Mesendoderm (in vitro differentiated cells): ENCODE measurements around the gene SLC12A7.

Source experiments
- DNase-seq: peaks from one replicate; pipeline ENCODE4 v3.0.0; 2013
- H2AK5ac ChIP-seq: 2 replicates; pipeline ENCODE4 v1.6.1; 2013; ENCODE audit warnings: low read length, inconsistent platforms
- H2BK120ac ChIP-seq: 2 replicates; pipeline ENCODE4 v1.6.1; 2013; ENCODE audit warnings: low read depth, mild to moderate bottlenecking, low read length, moderate library complexity, mixed read lengths
- H2BK15ac ChIP-seq: replicated peaks from 2 replicates; pipeline ENCODE4 v1.6.1; 2013; ENCODE audit warnings: low read depth, mild to moderate bottlenecking, moderate library complexity
- H2BK5ac ChIP-seq: 2 replicates; pipeline ENCODE4 v1.6.1; 2013; ENCODE audit warnings: low read length, inconsistent platforms
- H3K18ac ChIP-seq: 2 replicates; pipeline ENCODE4 v1.6.1; 2013; ENCODE audit warnings: mild to moderate bottlenecking, low read length, mixed read lengths
- H3K23ac ChIP-seq: one replicate; pipeline ENCODE4 v1.6.1; 2013; ENCODE audit warnings: low read length
- H3K27ac ChIP-seq: 2 replicates; pipeline ENCODE4 v1.5.1; 2013; ENCODE audit warnings: low read depth, mild to moderate bottlenecking, inconsistent platforms, low read length, moderate library complexity
- H3K27me3 ChIP-seq: 2 replicates; pipeline ENCODE4 v1.6.1; 2013; ENCODE audit warnings: low read length, control low read depth, mild to moderate bottlenecking, inconsistent platforms; ENCODE audit not compliant: insufficient read depth, poor library complexity
- H3K36me3 ChIP-seq: 2 replicates; pipeline ENCODE4 v1.6.1; 2013; ENCODE audit warnings: low read length, inconsistent platforms; ENCODE audit not compliant: control insufficient read depth, insufficient read depth
- H3K4ac ChIP-seq: one replicate; pipeline ENCODE4 v1.6.1; 2013; ENCODE audit warnings: low read depth, mild to moderate bottlenecking, low read length, moderate library complexity
- H3K4me1 ChIP-seq: 2 replicates; pipeline ENCODE4 v1.6.1; 2013; ENCODE audit warnings: low read depth, low read length, inconsistent platforms; ENCODE audit not compliant: control insufficient read depth
- H3K4me2 ChIP-seq: 2 replicates; pipeline ENCODE4 v1.6.1; 2013; ENCODE audit warnings: low read length
- H3K4me3 ChIP-seq: 2 replicates; pipeline ENCODE4 v1.5.1; 2013; ENCODE audit warnings: mild to moderate bottlenecking, low read length
- H3K56ac ChIP-seq: one replicate; pipeline ENCODE4 v1.6.1; 2013; ENCODE audit warnings: low read length
- H3K79me1 ChIP-seq: 2 replicates; pipeline ENCODE4 v1.6.1; 2013; ENCODE audit warnings: low read length, inconsistent platforms
- H3K79me2 ChIP-seq: 2 replicates; pipeline ENCODE4 v1.6.1; 2013; ENCODE audit warnings: mild to moderate bottlenecking, low read length; ENCODE audit not compliant: control insufficient read depth, insufficient read depth
- H3K9ac ChIP-seq: 2 replicates; pipeline ENCODE4 v1.6.1; 2013; ENCODE audit warnings: low read length, inconsistent platforms
- H4K5ac ChIP-seq: one replicate; pipeline ENCODE4 v1.6.1; 2013; ENCODE audit warnings: low read length
- H4K8ac ChIP-seq: one replicate; pipeline ENCODE4 v1.6.1; 2013; ENCODE audit warnings: low read depth, mild to moderate bottlenecking, control low read depth, low read length, moderate library complexity
- WGBS: extraction: QIAGEN DNeasy Blood & Tissue Kit; methylation state at CpG from one replicate; pipeline ENCODE4 v1.1.7; 2013; ENCODE audit warnings: low lambda C conversion rate, missing lambda C conversion rate; ENCODE audit not compliant: insufficient coverage; ENCODE audit errors: extremely low coverage; 5-methylcytosine and 5-hydroxymethylcytosine counted together

Gene SLC12A7

GRCh38 chr5:1121044-1121443, 9.2 kb upstream of the SLC12A7 start:
- H3K27ac ChIP-seq, result no peak overlapping the region
- H3K27me3 ChIP-seq, result no peaks in the 10 kb centered on the region
- H3K9ac ChIP-seq, result no peak overlapping the region
- H2BK120ac ChIP-seq, result no peak overlapping the region
- no peak overlapping the region for H3K56ac ChIP-seq
- H2BK15ac ChIP-seq, result no peak overlapping the region
- H3K79me2 ChIP-seq, result no peaks in the 10 kb centered on the region
- no peak overlapping the region for H3K4me2 ChIP-seq
- no peaks in the 10 kb centered on the region for H3K79me1 ChIP-seq
- H2BK5ac ChIP-seq, result no peak overlapping the region
- no peak overlapping the region for H2AK5ac ChIP-seq
- no peak overlapping the region for H4K5ac ChIP-seq
- H4K8ac ChIP-seq, result no peak overlapping the region
- DNase-seq, result no peak
- no peak overlapping the region for H3K18ac ChIP-seq
- H3K4ac ChIP-seq, result no peak overlapping the region
- H3K4me3 ChIP-seq, result no peak overlapping the region
- H3K4me1 ChIP-seq, result no peaks in the 10 kb centered on the region
- no peak overlapping the region for H3K23ac ChIP-seq
- H3K36me3 ChIP-seq, result no peaks in the 10 kb centered on the region
- WGBS, result no CpG with 5 or more reads among the region's 14 CpGs

GRCh38 chr5:1120236-1120999, 8.6 kb upstream of the SLC12A7 start:
- no peaks in the 10 kb centered on the region for H3K27me3 ChIP-seq
- no peak overlapping the region for H4K8ac ChIP-seq
- no peak overlapping the region for H3K23ac ChIP-seq
- no peak overlapping the region for H3K9ac ChIP-seq
- H3K18ac ChIP-seq, result no peak overlapping the region
- no peak overlapping the region for H3K4me2 ChIP-seq
- H3K27ac ChIP-seq, result no peak overlapping the region
- H3K79me1 ChIP-seq, result no peaks in the 10 kb centered on the region
- no peak for DNase-seq
- H4K5ac ChIP-seq, result no peak overlapping the region
- no peaks in the 10 kb centered on the region for H3K4me1 ChIP-seq
- H3K36me3 ChIP-seq, result no peaks in the 10 kb centered on the region
- no peak overlapping the region for H3K4ac ChIP-seq
- H3K4me3 ChIP-seq, result no peak overlapping the region
- H2AK5ac ChIP-seq, result no peak overlapping the region
- H2BK15ac ChIP-seq, result no peak overlapping the region
- no peak overlapping the region for H3K56ac ChIP-seq
- H2BK120ac ChIP-seq, result no peak overlapping the region
- WGBS, result no CpG with 5 or more reads among the region's 41 CpGs
- no peak overlapping the region for H2BK5ac ChIP-seq
- H3K79me2 ChIP-seq, result no peaks in the 10 kb centered on the region

- Histone ChIP-seq H3K79me2 (no peaks in the 10 kb centered on the region), H3K27ac (no peak overlapping the region), H2BK15ac (no peak overlapping the region), H3K4ac (no peak overlapping the region), H2AK5ac (no peak overlapping the region), H2BK5ac (no peak overlapping the region), H4K5ac (no peak overlapping the region), H3K9ac (no peak overlapping the region), H3K18ac (no peak overlapping the region), H3K27me3 (no peaks in the 10 kb centered on the region), H3K79me1 (no peaks in the 10 kb centered on the region), H3K36me3 (no peaks in the 10 kb centered on the region), H3K23ac (no peak overlapping the region), H3K4me3 (no peak overlapping the region), H3K56ac (no peak overlapping the region), H4K8ac (no peak overlapping the region), H3K4me1 (no peaks in the 10 kb centered on the region), H3K4me2 (no peak overlapping the region), H2BK120ac (no peak overlapping the region)
- DNase-seq, result no peak
- no CpG with 5 or more reads among the region's 28 CpGs for WGBS
Observed at GRCh38 chr5:1119312-1119831, 7.5 kb upstream of the SLC12A7 start.

GRCh38 chr5:1118738-1119137, 6.9 kb upstream of the SLC12A7 start:
- no peak overlapping the region for H3K4ac ChIP-seq
- no CpG with 5 or more reads among the region's 15 CpGs for WGBS
- H3K36me3 ChIP-seq, result no peaks in the 10 kb centered on the region
- no peak overlapping the region for H2BK15ac ChIP-seq
- no peaks in the 10 kb centered on the region for H3K79me2 ChIP-seq
- no peak overlapping the region for H3K9ac ChIP-seq
- no peak overlapping the region for H3K23ac ChIP-seq
- H4K5ac ChIP-seq, result no peak overlapping the region
- H3K4me1 ChIP-seq, result no peaks in the 10 kb centered on the region
- H2BK120ac ChIP-seq, result no peak overlapping the region
- H4K8ac ChIP-seq, result no peak overlapping the region
- no peak overlapping the region for H2AK5ac ChIP-seq
- peak overlapping the region; percentile 25 for H3K56ac ChIP-seq
- peak; percentile 54 for DNase-seq
- H3K27me3 ChIP-seq, result no peaks in the 10 kb centered on the region
- no peak overlapping the region for H3K27ac ChIP-seq
- no peak overlapping the region for H2BK5ac ChIP-seq
- H3K4me2 ChIP-seq, result no peak overlapping the region
- no peak overlapping the region for H3K4me3 ChIP-seq
- no peaks in the 10 kb centered on the region for H3K79me1 ChIP-seq
- H3K18ac ChIP-seq, result no peak overlapping the region

GRCh38 chr5:1118231-1118698, 6.4 kb upstream of the SLC12A7 start:
- no peak overlapping the region for H3K23ac ChIP-seq
- no peaks in the 10 kb centered on the region for H3K79me1 ChIP-seq
- H4K8ac ChIP-seq, result no peak overlapping the region
- H3K4ac ChIP-seq, result no peak overlapping the region
- WGBS, result no CpG with 5 or more reads among the region's 16 CpGs
- no peak overlapping the region for H3K9ac ChIP-seq
- no peaks in the 10 kb centered on the region for H3K36me3 ChIP-seq
- no peaks in the 10 kb centered on the region for H3K79me2 ChIP-seq
- no peak overlapping the region for H2BK15ac ChIP-seq
- no peak for DNase-seq
- no peaks in the 10 kb centered on the region for H3K27me3 ChIP-seq
- no peak overlapping the region for H2BK5ac ChIP-seq
- H3K27ac ChIP-seq, result no peak overlapping the region
- no peak overlapping the region for H3K18ac ChIP-seq
- no peak overlapping the region for H4K5ac ChIP-seq
- H3K56ac ChIP-seq, result no peak overlapping the region
- H3K4me2 ChIP-seq, result no peak overlapping the region
- no peak overlapping the region for H2AK5ac ChIP-seq
- H3K4me3 ChIP-seq, result no peak overlapping the region
- no peaks in the 10 kb centered on the region for H3K4me1 ChIP-seq
- no peak overlapping the region for H2BK120ac ChIP-seq
